Smooth muscle cell (in vitro differentiated cells): ENCODE results near the gene LRP11. TPM values are rescaled to one million over a fixed set of nuclear protein-coding genes. Genes with fewer than 3 reads are reported as not detected.

Source experiments
- DNase-seq: peaks from one replicate; lab custom pipeline; 2025; ENCODE audit not compliant: unreplicated experiment; lab: John Stamatoyannopoulos, UW
- H2AFZ ChIP-seq: fragments of 200-600 bp; sonication (generic); 2 replicates; pipeline ENCODE4 v1.6.0; 2016; ENCODE audit warnings: antibody characterized with exemption, low read depth, mild to moderate bottlenecking
- H3F3A ChIP-seq: fragments of 200-600 bp; sonication (generic); 2 replicates; pipeline ENCODE4 v1.6.0; 2017; ENCODE audit warnings: antibody characterized with exemption, low read depth
- H3K27ac ChIP-seq: fragments of 200-600 bp; sonication (generic); 2 replicates; pipeline ENCODE4 v1.5.1; 2016; ENCODE audit warnings: low read depth, mild to moderate bottlenecking
- H3K27me3 ChIP-seq: fragments of 200-600 bp; sonication (generic); 2 replicates; pipeline ENCODE4 v1.6.1; 2016; ENCODE audit warnings: low read depth, mild to moderate bottlenecking
- H3K36me3 ChIP-seq: fragments of 200-600 bp; sonication (generic); 2 replicates; pipeline ENCODE4 v1.5.1; 2016; ENCODE audit warnings: low read depth
- H3K4me1 ChIP-seq: fragments of 200-600 bp; sonication (generic); 2 replicates; pipeline ENCODE4 v1.5.1; 2016; ENCODE audit warnings: low read depth
- H3K4me2 ChIP-seq: fragments of 200-600 bp; sonication (generic); 2 replicates; pipeline ENCODE4 v1.6.0; 2016; ENCODE audit warnings: mild to moderate bottlenecking
- H3K4me3 ChIP-seq: fragments of 200-600 bp; sonication (generic); 2 replicates; pipeline ENCODE4 v1.5.1; 2016; ENCODE audit warnings: mild to moderate bottlenecking
- H3K79me2 ChIP-seq: fragments of 200-600 bp; sonication (generic); 2 replicates; pipeline ENCODE4 v1.6.0; 2016; ENCODE audit warnings: low read depth, mild to moderate bottlenecking
- H3K9ac ChIP-seq: fragments of 200-600 bp; sonication (generic); 2 replicates; pipeline ENCODE4 v1.6.0; 2016; ENCODE audit warnings: low read depth
- H3K9me3 ChIP-seq: fragments of 200-600 bp; sonication (generic); replicated peaks from 2 replicates; pipeline ENCODE4 v1.5.1; 2016; ENCODE audit warnings: low read depth
- H4K20me1 ChIP-seq: fragments of 200-600 bp; sonication (generic); 2 replicates; pipeline ENCODE4 v1.6.0; 2016; ENCODE audit warnings: low read depth
- CTCF ChIP-seq: fragments of 200-600 bp; sonication (generic); IDR thresholded peaks from 2 replicates; pipeline ENCODE4 v1.5.1; 2017; ENCODE audit warnings: borderline replicate concordance, mild to moderate bottlenecking, antibody characterized with exemption; ENCODE audit not compliant: insufficient read depth, poor library complexity, severe bottlenecking
- WGBS: methylation state at CpG from one replicate; pipeline ENCODE4 v1.1.7; 2016; ENCODE audit warnings: low lambda C conversion rate; 5-methylcytosine and 5-hydroxymethylcytosine counted together
- polyA plus RNA-seq: library from polyadenylated mRNA; unstranded; fragments of >200 nt; fragmentation: Nextera tagmentation; extraction: Ambion mirVana; gene quantifications from 2 replicates; pipeline ENCODE4 v1.2.1, GENCODE V29; 2016
- total RNA-seq: library from RNA; depleted of rRNA; stranded (reverse); fragments of >200 nt; gene quantifications from 2 replicates; pipeline ENCODE4 v1.2.3, GENCODE V29; 2014

Gene LRP11
- total and polyA plus RNA-seq, 2 experiments from 2014 or later = 69.5 to 75.3 TPM

- Histone ChIP-seq H3K27ac (no peak overlapping the region), H3K9ac (no peak overlapping the region), H3K36me3 (peaks cover 5% of the 10 kb centered on the region), H3F3A (no peaks in the 10 kb centered on the region), H3K4me2 (no peak overlapping the region), H3K4me1 (no peaks in the 10 kb centered on the region), H2AFZ (no peak overlapping the region), H3K27me3 (no peaks in the 10 kb centered on the region), H4K20me1 (peaks cover 6% of the 10 kb centered on the region), H3K79me2 (no peaks in the 10 kb centered on the region), H3K4me3 (no peak overlapping the region), H3K9me3 (no peaks in the 10 kb centered on the region)
- no peak for TF ChIP-seq CTCF
- WGBS = 94% methylated on average over 3 of the region's 3 CpGs
- no peak for DNase-seq
These were observed 30.5 kb downstream of the LRP11 start for GRCh38 chr6:149833651-149834050.

GRCh38 chr6:149831308-149831820 is 32.8 kb downstream of the LRP11 start:
- Histone ChIP-seq H3K27me3 (no peaks in the 10 kb centered on the region), H3K9ac (no peak overlapping the region), H3K9me3 (no peaks in the 10 kb centered on the region), H3K79me2 (no peaks in the 10 kb centered on the region), H3K4me3 (no peak overlapping the region), H3K27ac (no peak overlapping the region), H3K4me2 (no peak overlapping the region), H3K36me3 (peaks cover 5% of the 10 kb centered on the region), H3F3A (no peaks in the 10 kb centered on the region), H3K4me1 (no peaks in the 10 kb centered on the region), H4K20me1 (peaks cover 6% of the 10 kb centered on the region), H2AFZ (no peak overlapping the region)
- TF ChIP-seq CTCF = no peak
- DNase-seq = no peak
- WGBS = 89% methylated on average over 6 of the region's 6 CpGs

- Histone ChIP-seq H3K9me3 (no peaks in the 10 kb centered on the region), H4K20me1 (peaks cover 6% of the 10 kb centered on the region), H3K27ac (no peak overlapping the region), H3K4me1 (no peaks in the 10 kb centered on the region), H3F3A (no peaks in the 10 kb centered on the region), H2AFZ (no peak overlapping the region), H3K4me2 (no peak overlapping the region), H3K36me3 (peaks cover 5% of the 10 kb centered on the region), H3K4me3 (no peak overlapping the region), H3K79me2 (no peaks in the 10 kb centered on the region), H3K9ac (no peak overlapping the region), H3K27me3 (no peaks in the 10 kb centered on the region)
- TF ChIP-seq CTCF = no peak
- DNase-seq = no peak
- WGBS = 97% methylated on average over 7 of the region's 7 CpGs
These were observed 33.3 kb downstream of the LRP11 start for GRCh38 chr6:149830731-149831307.

GRCh38 chr6:149825292-149825691 is 38.9 kb downstream of the LRP11 start:
- WGBS = 94% methylated on average over 4 of the region's 4 CpGs

More at GRCh38 chr6:149825292-149825691, 38.9 kb downstream of the LRP11 start:
- Histone ChIP-seq H3K36me3 (no peaks in the 10 kb centered on the region), H2AFZ (no peak overlapping the region), H3K4me3 (no peak overlapping the region), H3K4me2 (no peak overlapping the region), H3K27ac (no peak overlapping the region), H3K9ac (no peak overlapping the region), H3K79me2 (no peaks in the 10 kb centered on the region), H3K4me1 (no peaks in the 10 kb centered on the region), H3K9me3 (no peaks in the 10 kb centered on the region), H4K20me1 (no peaks in the 10 kb centered on the region), H3K27me3 (no peaks in the 10 kb centered on the region), H3F3A (no peaks in the 10 kb centered on the region)
- no peak for TF ChIP-seq CTCF
- DNase-seq = no peak
